PFSK-1 (cell line): ENCODE measurements around the gene RPS28.

Experiments
- POLR2AphosphoS5 ChIP-seq: IDR thresholded peaks from 2 replicates; pipeline ENCODE4 v1.6.1; 2012; ENCODE audit warnings: low read depth, mild to moderate bottlenecking, control low read depth, low read length, moderate library complexity
- SIN3A ChIP-seq: IDR thresholded peaks from 2 replicates; pipeline ENCODE4 v1.6.1; 2012; ENCODE audit warnings: mild to moderate bottlenecking, low read length, moderate library complexity, borderline replicate concordance; ENCODE audit not compliant: insufficient read depth

GRCh38 chr19:8334458-8335342 lies 13.4 kb downstream of the RPS28 start:
- TF ChIP-seq SIN3A: no peak
- no peak for TF ChIP-seq POLR2AphosphoS5
